ENCODE results near the gene TKTL1. TPM values are rescaled to one million over a fixed set of nuclear protein-coding genes. Genes with fewer than 3 reads are reported as not detected.
"Not testable (repeated sequence)": the region's sequence is repeated elsewhere in the genome, so short reads cannot be mapped to it uniquely, and the experiment has no call there.

The TKTL1 gene
- total RNA-seq, 1 donor from 2014 or later, result not detected

DNA sequence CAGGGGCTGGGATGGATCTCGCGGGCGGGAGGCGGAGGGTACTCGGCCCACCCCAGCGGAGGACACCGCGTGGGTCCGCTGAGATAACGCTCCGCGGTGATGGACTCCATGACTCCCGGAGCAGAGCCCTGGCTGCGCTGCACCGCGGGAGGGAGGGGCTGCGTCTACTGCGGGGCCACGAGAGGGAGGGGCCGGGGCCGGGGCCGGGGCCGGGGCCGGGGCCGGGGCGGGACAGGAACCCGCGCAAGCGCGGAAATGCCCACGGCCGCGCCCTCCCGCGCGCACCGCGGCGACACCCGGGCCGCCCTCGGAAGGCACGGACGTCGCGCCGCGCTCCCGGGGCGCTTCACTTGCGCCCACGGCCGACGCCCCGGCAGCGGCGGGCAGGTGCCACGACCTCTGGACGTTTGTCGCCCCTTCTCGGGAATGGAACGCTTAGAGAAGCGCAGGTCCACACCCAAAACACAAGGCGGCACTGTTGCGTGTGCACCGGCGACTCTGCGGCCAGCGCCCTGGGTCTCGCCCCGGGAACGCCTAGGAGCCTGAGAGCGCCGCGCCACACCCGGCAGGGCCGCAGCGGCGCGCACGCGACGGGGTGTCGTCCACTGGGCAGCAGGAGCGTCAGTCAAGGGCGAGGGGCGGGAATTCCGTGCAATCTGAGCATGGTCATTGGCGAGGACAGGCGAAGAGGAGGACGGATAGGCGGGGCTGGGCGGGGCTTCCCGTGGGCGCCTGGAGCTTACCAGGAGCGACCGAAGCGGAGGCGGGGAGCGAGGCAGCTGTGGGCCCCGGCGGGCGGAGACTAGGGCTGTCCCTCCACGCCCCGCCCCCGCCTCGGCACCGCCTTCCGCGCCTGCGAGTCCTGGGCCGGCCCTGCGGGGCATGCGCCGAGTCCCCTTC is 46.1 kb downstream of the TKTL1 start:
- DNase-seq (ENCODE audit: low spot score), result not testable (repeated sequence)
- peak; percentile 86 for ATAC-seq

DNA sequence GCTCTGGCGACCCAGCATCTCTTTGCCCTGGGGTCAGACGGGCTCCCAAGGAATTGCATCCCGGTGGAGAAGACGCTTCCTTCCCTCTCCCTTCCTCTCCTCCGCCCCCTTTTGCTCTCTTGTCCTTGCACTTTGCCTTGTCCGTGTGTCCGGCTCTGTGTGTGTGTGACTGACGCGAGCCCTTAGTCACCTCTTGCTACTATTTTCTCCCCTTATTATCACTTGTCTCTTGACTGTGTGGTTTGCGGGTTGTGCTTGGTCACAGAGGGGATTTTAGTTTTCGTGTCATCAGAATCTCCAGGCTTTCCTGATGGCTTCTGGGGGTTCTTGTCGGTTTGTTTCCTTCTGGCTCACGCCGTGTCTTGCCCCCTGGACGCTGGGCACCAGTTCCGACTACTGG is 47.5 kb downstream of the TKTL1 start:
- DNase-seq (ENCODE audit: low spot score), result not testable (repeated sequence)
- ATAC-seq, result peak; percentile 7

- ATAC-seq, result peak; percentile 41
Observed at GRCh38 chrX:154343620-154344019, 48.0 kb downstream of the TKTL1 start.

DNA sequence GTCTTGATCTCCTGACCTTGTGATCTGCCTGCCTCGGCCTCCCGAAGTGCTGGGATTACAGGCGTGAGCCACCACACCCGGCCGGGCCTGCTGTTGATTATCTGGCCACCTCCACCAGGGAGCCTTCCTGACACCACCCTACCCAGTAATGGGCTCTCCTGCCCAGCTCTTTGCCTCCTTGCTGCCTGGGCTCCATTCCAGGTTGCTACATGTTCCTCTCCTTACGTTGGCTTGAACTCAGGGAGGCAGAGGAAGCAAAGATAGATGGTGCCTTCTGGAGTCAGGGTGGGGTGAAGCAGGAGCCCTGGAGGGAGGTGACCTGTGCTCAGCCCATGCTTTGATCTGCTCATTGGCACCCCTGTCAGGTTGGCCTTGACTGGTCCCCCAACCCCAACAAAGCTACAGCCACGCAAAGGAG is 52.5 kb downstream of the TKTL1 start:
- ATAC-seq, result no peak
- DNase-seq (ENCODE audit: low spot score), result no peak

More at GRCh38 chrX:154343620-154344019, 48.0 kb downstream of the TKTL1 start:
- not testable (repeated sequence) for DNase-seq (ENCODE audit: low spot score)

DNA sequence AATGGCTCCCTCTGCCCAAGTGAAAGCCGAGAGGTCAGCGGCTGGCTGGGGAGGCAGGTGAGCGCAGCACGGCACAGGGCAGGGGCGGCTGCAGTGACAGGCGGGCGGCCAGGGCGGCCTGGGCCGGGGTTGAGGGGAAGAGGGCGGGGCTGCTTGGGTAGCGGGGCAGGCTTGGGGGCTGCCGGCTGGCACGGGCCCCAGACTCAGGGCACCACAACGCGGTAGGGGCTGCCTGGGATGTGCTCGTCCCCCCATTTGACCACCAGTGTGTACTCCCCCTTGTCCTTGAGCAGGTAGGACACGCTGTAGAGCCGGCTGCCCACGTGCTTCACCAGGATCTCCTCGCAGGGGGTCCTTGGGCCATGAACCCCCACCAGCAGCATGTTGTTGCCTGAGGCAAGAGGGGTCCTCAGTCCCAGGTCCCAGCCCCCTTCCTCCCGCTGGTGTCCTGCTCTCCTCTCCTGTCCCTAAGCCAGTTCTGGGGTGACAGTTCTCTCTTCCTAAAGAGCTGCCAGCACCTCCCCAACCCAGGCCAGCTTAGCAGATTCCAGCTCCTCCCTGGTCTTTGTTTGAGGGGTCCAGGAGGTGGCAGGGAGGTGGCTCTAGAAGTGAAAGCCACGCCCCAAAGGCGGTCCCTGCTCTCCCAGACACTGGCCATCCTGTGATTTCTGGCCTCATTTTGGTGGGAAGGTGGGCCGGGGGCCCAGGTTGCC is 53.2 kb downstream of the TKTL1 start:
- ATAC-seq (no peak), DNase-seq (ENCODE audit: low spot score) (no peak)

DNA sequence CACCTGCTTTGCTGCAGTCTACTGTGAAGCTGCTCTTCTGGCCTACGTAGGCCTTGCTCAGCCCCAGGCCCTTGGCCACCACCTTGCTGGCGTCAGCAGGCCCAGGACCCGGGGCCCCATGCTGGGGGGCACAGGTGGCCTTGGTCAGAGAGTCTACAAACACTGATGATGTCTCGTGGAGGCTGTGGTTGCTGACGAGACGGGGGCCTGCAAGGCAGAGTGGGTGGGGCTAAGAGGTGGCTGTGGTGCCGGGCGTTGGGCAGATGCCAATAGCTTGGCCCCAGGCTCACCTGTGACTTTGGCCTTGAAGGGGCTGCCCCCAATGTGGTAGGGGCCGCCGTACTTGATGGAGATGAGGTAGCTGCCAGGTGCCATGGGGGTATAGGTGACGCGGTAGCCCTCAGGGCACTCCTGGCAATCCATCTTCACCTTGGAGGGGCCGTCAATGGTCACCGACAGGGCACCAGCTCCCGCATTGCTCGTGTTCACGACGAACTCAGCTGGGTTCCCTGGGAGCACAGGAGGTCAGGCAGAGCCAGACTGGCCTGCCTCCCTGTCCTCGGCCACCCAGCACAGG is 53.9 kb downstream of the TKTL1 start:
- ATAC-seq (no peak), DNase-seq (ENCODE audit: low spot score) (no peak)

DNA sequence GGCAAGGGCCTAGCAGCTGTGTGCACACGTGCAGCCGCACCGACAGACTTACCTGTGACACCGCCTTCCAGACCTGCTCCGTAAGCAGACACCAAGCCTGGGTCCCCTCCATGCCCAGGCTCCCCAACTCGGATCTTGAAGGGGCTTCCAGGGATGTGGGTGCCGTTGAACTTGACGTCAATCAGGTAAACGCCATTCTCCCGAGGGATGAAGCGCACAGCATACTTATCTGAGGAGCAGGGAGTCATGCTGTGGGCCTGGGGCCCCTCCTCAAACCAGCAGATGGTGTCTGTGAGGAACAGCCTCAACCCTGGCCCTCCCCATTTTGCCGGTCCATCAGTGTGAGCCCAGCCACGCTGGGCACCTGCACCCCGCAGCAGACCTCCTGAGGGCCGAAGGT is 54.4 kb downstream of the TKTL1 start:
- DNase-seq (ENCODE audit: low spot score), result no peak
- ATAC-seq, result no peak

- DNase-seq (ENCODE audit: low spot score) (no peak), ATAC-seq (peak; percentile 33)
Observed at GRCh38 chrX:154350429-154351182, 55.0 kb downstream of the TKTL1 start.

GRCh38 chrX:154351183-154352011 is 55.8 kb downstream of the TKTL1 start:
- DNase-seq (ENCODE audit: low spot score), result no peak
- ATAC-seq, result peak; percentile 35

DNA sequence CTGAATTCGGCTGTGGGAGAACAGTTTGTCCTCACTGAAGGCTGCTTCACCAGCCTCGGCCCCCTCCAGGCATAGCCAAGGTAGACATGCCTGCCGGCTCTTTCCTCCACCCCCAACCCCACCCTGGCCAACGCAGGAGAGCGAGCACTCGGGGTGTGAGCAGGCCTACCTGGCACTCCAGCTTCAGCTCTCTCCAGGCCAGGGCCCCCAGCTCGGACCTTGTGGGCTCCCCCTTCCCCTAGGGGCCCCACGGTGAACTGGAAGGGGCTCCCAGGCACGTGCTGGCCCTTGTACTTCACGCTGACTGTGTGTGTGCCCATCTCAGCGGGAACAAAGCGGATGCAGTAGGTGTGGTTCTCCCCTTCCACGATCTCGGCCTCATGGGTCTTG is 56.4 kb downstream of the TKTL1 start:
- DNase-seq (ENCODE audit: low spot score), result no peak
- no peak for ATAC-seq

GRCh38 chrX:154352466-154352865 is 56.9 kb downstream of the TKTL1 start:
- no peak for ATAC-seq
- DNase-seq (ENCODE audit: low spot score), result no peak

GRCh38 chrX:154353172-154353843 is 57.7 kb downstream of the TKTL1 start:
- DNase-seq (ENCODE audit: low spot score) (no peak), ATAC-seq (no peak)

GRCh38 chrX:154354013-154354412 is 58.4 kb downstream of the TKTL1 start:
- no peak for ATAC-seq
- DNase-seq (ENCODE audit: low spot score), result no peak

- no peak for DNase-seq (ENCODE audit: low spot score)
- ATAC-seq, result no peak
Observed at GRCh38 chrX:154354516-154354915, 58.9 kb downstream of the TKTL1 start.

GRCh38 chrX:154355094-154355775 is 59.6 kb downstream of the TKTL1 start:
- no peak for ATAC-seq
- DNase-seq (ENCODE audit: low spot score), result no peak

GRCh38 chrX:154355776-154356140 is 60.2 kb downstream of the TKTL1 start:
- DNase-seq (ENCODE audit: low spot score), result no peak
- no peak for ATAC-seq

- DNase-seq (ENCODE audit: low spot score) (no peak), ATAC-seq (no peak)
Observed at GRCh38 chrX:154356596-154356995, 61.0 kb downstream of the TKTL1 start.

GRCh38 chrX:154357205-154357604 is 61.6 kb downstream of the TKTL1 start:
- ATAC-seq, result no peak
- DNase-seq (ENCODE audit: low spot score), result no peak

DNA sequence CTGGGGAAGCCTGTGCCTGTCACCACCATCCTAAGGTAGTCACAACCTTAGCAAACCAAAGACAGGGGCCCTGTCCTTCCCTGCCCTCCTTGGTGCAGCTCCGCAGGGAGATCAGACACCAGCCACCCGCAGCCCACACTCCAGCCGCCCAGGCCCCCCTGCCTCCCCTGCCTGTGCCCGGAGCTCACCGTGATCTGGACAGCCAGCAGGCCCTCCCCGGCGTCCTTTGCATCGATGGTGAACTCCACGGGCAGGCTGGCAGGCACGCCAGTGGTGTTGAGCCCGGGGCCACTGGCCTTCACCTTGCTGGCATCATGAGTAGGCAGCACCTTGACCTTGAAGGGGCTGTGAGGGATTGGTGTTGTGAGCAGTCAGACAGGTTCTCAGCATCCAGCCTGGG is 62.4 kb downstream of the TKTL1 start:
- no peak for DNase-seq (ENCODE audit: low spot score)

More for the DNA sequence above, 62.4 kb downstream of the TKTL1 start:
- no peak for ATAC-seq

Data from left lobe of liver (tissue), 2 donors.